Mesenchymal stem cell (in vitro differentiated cells and primary cell): ENCODE results near the gene CYYR1.

Experiments used
- DNase-seq: peaks from one replicate; pipeline ENCODE4 v3.0.0-alpha.2; 2013
- H2AFZ ChIP-seq: one replicate; pipeline ENCODE4 v1.6.1; 2013; ENCODE audit warnings: low read depth, mild to moderate bottlenecking, control low read depth, inconsistent platforms, low read length, moderate library complexity
- H2AK5ac ChIP-seq: 2 replicates; pipeline ENCODE4 v1.6.1; 2013; ENCODE audit warnings: low read length, moderate library complexity, mild to moderate bottlenecking, inconsistent platforms; ENCODE audit not compliant: severe bottlenecking
- H2BK120ac ChIP-seq: one replicate; pipeline ENCODE4 v1.6.1; 2013; ENCODE audit warnings: low read depth, mild to moderate bottlenecking, inconsistent platforms, low read length, moderate library complexity
- H2BK12ac ChIP-seq, 2 experiments: one replicate each; pipeline ENCODE4 v1.6.1; 2013; ENCODE audit warnings: inconsistent platforms in 2 of 2, low read length in 2 of 2, mild to moderate bottlenecking in 2 of 2, moderate library complexity in 2 of 2, control low read depth in 1 of 2
- H2BK15ac ChIP-seq: one replicate; pipeline ENCODE4 v1.6.1; 2013; ENCODE audit warnings: mild to moderate bottlenecking, low read depth, inconsistent platforms; ENCODE audit not compliant: poor library complexity, severe bottlenecking
- H2BK5ac ChIP-seq: 2 replicates; pipeline ENCODE4 v1.6.1; 2013; ENCODE audit warnings: low read depth, mild to moderate bottlenecking, low read length, control low read depth, inconsistent platforms; ENCODE audit not compliant: poor library complexity, severe bottlenecking
- H3K14ac ChIP-seq, 2 experiments: one replicate each; pipeline ENCODE4 v1.6.1; 2013; ENCODE audit warnings: inconsistent platforms in 2 of 2, low read length in 2 of 2, control low read depth in 1 of 2, mild to moderate bottlenecking in 1 of 2, moderate library complexity in 1 of 2
- H3K18ac ChIP-seq, 2 experiments: one replicate each; pipeline ENCODE4 v1.6.1; 2013; ENCODE audit warnings: inconsistent platforms in 2 of 2, low read length in 2 of 2, control low read depth in 1 of 2, low read depth in 1 of 2, mild to moderate bottlenecking in 1 of 2
- H3K23ac ChIP-seq, 2 experiments: one replicate each; pipeline ENCODE4 v1.6.1; 2013; ENCODE audit warnings: inconsistent platforms in 2 of 2, low read length in 2 of 2, mild to moderate bottlenecking in 2 of 2, moderate library complexity in 2 of 2, control low read depth in 1 of 2
- H3K27ac ChIP-seq: 2 replicates; pipeline ENCODE4 v1.5.1; 2013; ENCODE audit warnings: mild to moderate bottlenecking, moderate library complexity, low read length, control low read depth, inconsistent platforms; ENCODE audit not compliant: poor library complexity, severe bottlenecking
- H3K27me3 ChIP-seq, 2 experiments: 2 replicates each; pipeline versions ENCODE4 v1.6.1 to v1.7.0; 2013; ENCODE audit warnings: low read length in 2 of 2, mild to moderate bottlenecking in 2 of 2, moderate library complexity in 2 of 2, control low read depth in 1 of 2, inconsistent platforms in 1 of 2; ENCODE audit not compliant: control insufficient read depth in 1 of 2, insufficient read depth in 1 of 2
- H3K36me3 ChIP-seq, 2 experiments: 2 replicates each; pipeline versions ENCODE4 v1.6.1 to v1.7.0; 2013; ENCODE audit warnings: low read length in 2 of 2, control low read depth in 1 of 2, inconsistent platforms in 1 of 2, low read depth in 1 of 2, mild to moderate bottlenecking in 1 of 2; ENCODE audit not compliant: insufficient read depth in 2 of 2, control insufficient read depth in 1 of 2
- H3K4ac ChIP-seq, 2 experiments: one replicate each; pipeline ENCODE4 v1.6.1; 2013; ENCODE audit warnings: inconsistent platforms in 2 of 2, low read length in 2 of 2, mild to moderate bottlenecking in 2 of 2, moderate library complexity in 2 of 2, control low read depth in 1 of 2, low read depth in 1 of 2
- H3K4me1 ChIP-seq: 2 replicates; pipeline ENCODE4 v1.6.1; 2013; ENCODE audit warnings: low read depth, low read length, control low read depth; ENCODE audit not compliant: control insufficient read depth, insufficient read depth
- H3K4me2 ChIP-seq: 2 replicates; pipeline ENCODE4 v1.6.1; 2013; ENCODE audit warnings: low read length, mild to moderate bottlenecking, inconsistent platforms; ENCODE audit not compliant: poor library complexity, severe bottlenecking
- H3K4me3 ChIP-seq, 2 experiments: 2 replicates each; pipeline versions ENCODE4 v1.5.1 to v1.7.0; 2013; ENCODE audit warnings: low read length in 2 of 2, mild to moderate bottlenecking in 2 of 2, control low read depth in 1 of 2, low read depth in 1 of 2; ENCODE audit not compliant: insufficient read depth in 1 of 2
- H3K79me1 ChIP-seq: replicated peaks from 2 replicates; pipeline ENCODE4 v1.6.1; 2013; ENCODE audit warnings: mild to moderate bottlenecking, control low read depth, low read length, inconsistent platforms; ENCODE audit not compliant: poor library complexity, severe bottlenecking
- H3K9ac ChIP-seq: 2 replicates; pipeline ENCODE4 v1.7.0; 2013; ENCODE audit warnings: mild to moderate bottlenecking, low read length, moderate library complexity
- H3K9me3 ChIP-seq: 2 replicates; pipeline ENCODE4 v1.7.0; 2013; ENCODE audit warnings: mild to moderate bottlenecking, low read length; ENCODE audit not compliant: control insufficient read depth
- H4K8ac ChIP-seq: one replicate; pipeline ENCODE4 v1.6.1; 2013; ENCODE audit warnings: inconsistent platforms, mild to moderate bottlenecking, low read length, moderate library complexity
- H4K91ac ChIP-seq: one replicate; pipeline ENCODE4 v1.6.1; 2013; ENCODE audit warnings: mild to moderate bottlenecking, low read length, inconsistent platforms
- WGBS: methylation state at CpG from one replicate; pipeline ENCODE4 v1.1.7; 2013; ENCODE audit warnings: mixed read lengths; 5-methylcytosine and 5-hydroxymethylcytosine counted together

Gene CYYR1

DNA sequence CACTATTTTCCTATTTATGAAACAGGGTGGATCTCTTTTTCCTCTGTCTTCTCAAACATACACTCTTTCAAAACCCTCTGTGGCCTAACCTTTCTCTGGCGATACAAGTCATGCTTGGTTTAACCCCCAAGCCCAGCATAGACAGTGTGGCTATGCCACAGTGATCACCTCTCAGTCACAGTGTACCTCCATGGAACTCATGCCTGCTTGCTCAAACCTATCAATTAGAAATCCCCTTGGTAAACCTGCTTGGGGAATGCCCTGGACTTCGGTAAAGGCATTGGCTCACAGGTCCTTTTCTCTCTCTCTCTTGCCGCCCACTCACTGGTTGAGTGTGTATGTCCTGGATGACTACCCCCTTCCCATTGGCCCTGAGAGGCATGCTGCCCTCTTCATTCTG lies 147.5 kb downstream of the CYYR1 start:
- Histone ChIP-seq H4K8ac (no peak overlapping the region), H2BK12ac (no peak overlapping the region), H3K23ac (no peak overlapping the region), H2BK120ac (no peak overlapping the region), H3K4ac (no peak overlapping the region), H3K27ac (no peak overlapping the region), H3K9me3 (no peaks in the 10 kb centered on the region), H4K91ac (no peak overlapping the region), H3K18ac (no peak overlapping the region), H3K9ac (no peak overlapping the region), H3K4me2 (no peak overlapping the region), H3K4me1 (no peaks in the 10 kb centered on the region), H3K14ac (no peak overlapping the region), H3K36me3 (no peaks in the 10 kb centered on the region), H2AK5ac (no peak overlapping the region), H3K79me1 (no peaks in the 10 kb centered on the region), H2AFZ (no peak overlapping the region), H2BK5ac (no peak overlapping the region), H2BK15ac (no peak overlapping the region), H3K4me3 (no peak overlapping the region), H3K27me3 (no peaks in the 10 kb centered on the region)
- DNase-seq, result no peak
- 78% methylated on average over 2 of the region's 3 CpGs for WGBS

- no peak overlapping the region for H4K8ac ChIP-seq
- WGBS, result 96% methylated on average over 6 of the region's 6 CpGs
These were observed 149.6 kb downstream of the CYYR1 start for GRCh38 chr21:26423511-26423910.

DNA sequence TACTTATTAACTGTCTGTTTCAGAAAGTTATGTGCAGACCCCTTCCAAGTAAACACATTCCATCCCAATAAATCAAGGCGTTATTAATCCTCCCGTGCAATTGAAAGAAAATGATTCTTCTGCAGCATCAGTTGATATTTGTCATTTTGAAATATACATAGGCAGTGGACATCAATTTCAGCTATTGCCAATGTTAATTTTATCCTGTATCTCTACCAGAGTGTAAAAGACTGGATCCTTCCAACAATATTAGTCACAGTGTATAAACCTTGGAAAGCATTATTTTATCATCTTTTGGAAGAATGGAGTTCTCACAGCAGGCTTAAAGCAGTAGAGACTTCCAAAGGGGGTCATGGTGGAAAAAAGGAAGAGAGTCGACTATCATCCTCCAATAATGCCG lies 150.4 kb downstream of the CYYR1 start:
- 98% methylated on average over 2 of the region's 4 CpGs for WGBS
- no peak overlapping the region for H3K18ac ChIP-seq
- no peak overlapping the region for H4K91ac ChIP-seq
- H2BK120ac ChIP-seq, result no peak overlapping the region
- no peak overlapping the region for H2BK15ac ChIP-seq
- H3K9ac ChIP-seq, result no peak overlapping the region
- H3K4me1 ChIP-seq, result no peaks in the 10 kb centered on the region
- no peak overlapping the region for H4K8ac ChIP-seq
- no peak overlapping the region for H3K4me2 ChIP-seq
- DNase-seq, result no peak
- H3K36me3 ChIP-seq, result no peaks in the 10 kb centered on the region
- H2BK12ac ChIP-seq, result no peak overlapping the region
- H3K27ac ChIP-seq, result no peak overlapping the region
- H2AK5ac ChIP-seq, result no peak overlapping the region
- H3K14ac ChIP-seq, result no peak overlapping the region
- no peak overlapping the region for H2BK5ac ChIP-seq
- H3K9me3 ChIP-seq, result no peaks in the 10 kb centered on the region
- no peak overlapping the region for H3K23ac ChIP-seq
- no peak overlapping the region for H2AFZ ChIP-seq
- H3K27me3 ChIP-seq, result no peaks in the 10 kb centered on the region
- H3K4me3 ChIP-seq, result no peak overlapping the region
- H3K79me1 ChIP-seq, result no peaks in the 10 kb centered on the region
- no peak overlapping the region for H3K4ac ChIP-seq

More at GRCh38 chr21:26423511-26423910, 149.6 kb downstream of the CYYR1 start:
- Histone ChIP-seq H3K9ac (no peak overlapping the region), H2AFZ (no peak overlapping the region), H3K23ac (no peak overlapping the region), H3K27me3 (no peaks in the 10 kb centered on the region), H3K18ac (no peak overlapping the region), H2BK12ac (no peak overlapping the region), H3K79me1 (no peaks in the 10 kb centered on the region), H2AK5ac (no peak overlapping the region), H2BK5ac (no peak overlapping the region), H3K36me3 (no peaks in the 10 kb centered on the region), H3K14ac (no peak overlapping the region), H2BK15ac (no peak overlapping the region), H3K4me2 (no peak overlapping the region), H3K9me3 (no peaks in the 10 kb centered on the region), H3K4me1 (no peaks in the 10 kb centered on the region), H3K27ac (no peak overlapping the region), H3K4me3 (no peak overlapping the region), H3K4ac (no peak overlapping the region), H4K91ac (no peak overlapping the region), H2BK120ac (no peak overlapping the region)
- no peak for DNase-seq

GRCh38 chr21:26422138-26422537 lies 150.9 kb downstream of the CYYR1 start:
- Histone ChIP-seq H2BK15ac (no peak overlapping the region), H2BK120ac (no peak overlapping the region), H3K23ac (no peak overlapping the region), H3K9ac (no peak overlapping the region), H2AFZ (no peak overlapping the region), H3K18ac (no peak overlapping the region), H4K8ac (no peak overlapping the region), H2BK5ac (no peak overlapping the region), H3K4me1 (no peaks in the 10 kb centered on the region), H2BK12ac (no peak overlapping the region), H3K27ac (no peak overlapping the region), H3K4me3 (no peak overlapping the region), H2AK5ac (no peak overlapping the region), H3K4ac (no peak overlapping the region), H4K91ac (no peak overlapping the region), H3K9me3 (no peaks in the 10 kb centered on the region), H3K27me3 (no peaks in the 10 kb centered on the region), H3K14ac (no peak overlapping the region), H3K36me3 (no peaks in the 10 kb centered on the region), H3K79me1 (no peaks in the 10 kb centered on the region), H3K4me2 (no peak overlapping the region)
- no peak for DNase-seq
- 70% methylated on average over 3 of the region's 3 CpGs for WGBS
